ENCODE measurements around the gene SLC35F2.
"Not testable (repeated sequence)": the region's sequence is repeated elsewhere in the genome, so short reads cannot be mapped to it uniquely, and the experiment has no call there.

GRCh38 chr11:107833926-107834325, 24.7 kb downstream of the SLC35F2 start:
- TF ChIP-seq CTCF, POLR2AphosphoS5 (IDR thresholded peaks at IDR 0.05): not testable (repeated sequence)

All from breast epithelium (tissue), 3 donors.